ELR (cell line): ENCODE data around the gene PCBD1.

Experiments used
- DNase-seq: peaks from one replicate; pipeline ENCODE4 v3.0.0-alpha.2; 2015; ENCODE audit warnings: low read depth

Gene PCBD1

DNA sequence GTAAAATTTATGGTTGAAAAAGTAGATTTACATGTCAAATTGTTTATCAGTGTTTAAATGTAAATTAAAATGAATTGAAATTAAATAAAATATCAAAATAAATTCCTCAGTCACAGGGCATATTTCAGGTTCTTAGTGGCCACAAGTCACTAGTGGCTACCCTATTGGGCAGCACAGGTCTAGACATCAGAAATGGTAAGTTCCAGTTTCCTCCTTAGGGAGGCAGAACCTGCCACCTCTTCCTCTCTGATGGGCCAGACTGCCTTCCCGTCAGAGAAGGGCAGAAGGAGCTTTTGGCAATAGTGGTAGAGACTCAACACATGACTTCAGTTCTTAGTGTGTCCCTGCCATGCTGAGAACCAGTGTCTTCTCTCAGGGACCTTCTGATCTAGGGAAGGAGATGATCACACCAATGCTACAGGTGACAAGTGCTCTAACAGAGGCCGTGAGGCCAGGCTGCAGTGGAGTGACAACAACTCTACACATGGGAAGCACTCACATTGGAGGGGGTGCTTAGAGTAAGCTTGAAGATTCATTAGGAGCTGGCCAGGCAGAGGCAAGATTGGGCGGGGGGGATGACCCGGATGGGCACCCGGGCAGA lies 14.4 kb upstream of the PCBD1 start:
- peak; percentile 26 for DNase-seq

DNA sequence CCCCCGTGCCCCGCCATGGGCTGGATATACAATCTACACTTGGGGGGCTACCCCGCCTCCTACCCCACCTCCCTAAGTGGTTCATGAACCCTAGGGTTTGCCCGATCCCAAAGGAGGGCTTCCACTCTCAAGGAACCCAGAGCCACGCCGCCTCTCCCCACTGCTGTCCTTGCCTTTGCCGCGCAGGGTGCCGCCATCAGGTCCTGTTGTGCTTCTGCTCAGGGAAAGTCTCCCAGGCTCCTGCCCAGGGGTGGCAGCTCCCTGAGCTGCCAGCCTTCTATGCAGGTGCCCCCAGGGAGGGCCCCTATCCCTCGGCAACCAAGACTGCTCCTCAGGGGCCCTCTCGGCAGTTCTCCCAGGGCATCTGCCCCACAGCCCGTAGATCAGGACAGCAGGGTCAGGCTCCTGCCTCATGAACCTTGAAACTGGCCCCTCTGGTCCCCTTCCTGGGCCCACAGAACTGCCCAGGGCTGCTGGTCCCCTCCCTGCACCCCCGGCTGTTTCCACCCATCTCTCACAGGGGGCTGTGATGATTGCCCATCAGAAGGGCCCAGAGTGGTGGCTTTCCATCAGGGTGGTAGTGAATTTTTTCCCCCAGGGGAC lies 13.0 kb upstream of the PCBD1 start:
- DNase-seq = no peak

DNA sequence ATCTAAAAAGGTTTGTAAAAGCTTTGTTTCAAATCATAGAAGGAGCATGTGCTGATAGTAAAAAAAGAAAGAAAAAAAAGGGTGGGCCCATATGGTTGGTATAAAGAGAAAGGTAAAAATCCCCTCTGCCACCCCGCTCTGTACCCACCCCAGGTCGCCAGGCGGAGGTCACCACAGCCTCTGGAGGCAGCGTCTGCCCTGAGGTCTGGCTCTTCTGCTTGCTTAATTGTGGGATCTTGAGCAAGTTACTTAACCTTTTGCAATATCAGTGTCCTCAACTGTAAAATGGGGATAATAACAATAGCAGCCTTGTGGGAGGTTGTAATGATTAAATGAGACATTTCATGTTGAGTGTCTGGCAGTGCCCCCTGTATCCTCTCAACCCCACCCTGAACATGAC lies 10.7 kb upstream of the PCBD1 start:
- DNase-seq = no peak

DNA sequence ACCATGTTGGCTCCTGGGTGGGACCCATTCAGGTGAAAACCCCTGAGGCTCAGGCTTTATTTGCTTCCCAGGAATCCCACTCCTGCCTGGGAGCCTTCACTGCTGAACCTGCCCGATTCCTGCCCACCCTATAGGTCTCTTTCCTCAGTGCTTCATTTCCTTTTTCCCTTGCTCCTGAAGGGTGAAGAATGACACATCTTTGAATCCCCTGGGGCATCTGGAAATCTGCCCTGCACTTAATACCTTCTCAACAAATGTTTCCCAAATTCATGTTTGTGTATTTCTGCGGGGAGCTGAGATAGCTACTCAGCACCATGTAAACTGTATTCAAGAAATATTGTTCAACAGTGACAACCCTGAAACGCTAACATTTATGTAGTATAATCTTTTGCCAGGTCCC lies 10.3 kb upstream of the PCBD1 start:
- peak; percentile 53 for DNase-seq

DNA sequence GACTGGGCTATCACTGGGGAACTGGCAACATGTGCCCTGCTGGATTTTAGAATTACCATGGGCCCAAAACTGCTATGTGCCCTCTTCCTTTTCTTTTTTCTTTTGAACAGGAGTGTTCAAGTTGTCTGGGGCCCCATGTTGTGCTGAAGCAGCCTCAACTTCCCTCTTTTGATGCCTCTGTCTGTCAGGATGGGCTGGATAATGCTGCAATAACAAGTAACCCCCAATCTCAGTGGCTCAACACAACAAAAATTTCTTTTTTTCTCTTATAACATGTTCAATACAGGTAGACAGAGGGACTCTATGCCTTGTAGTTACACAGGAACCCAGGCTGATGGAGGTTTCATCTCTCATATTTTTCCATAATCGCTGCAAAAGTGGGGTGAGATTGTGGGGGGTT lies 8.2 kb upstream of the PCBD1 start:
- DNase-seq = no peak

DNA sequence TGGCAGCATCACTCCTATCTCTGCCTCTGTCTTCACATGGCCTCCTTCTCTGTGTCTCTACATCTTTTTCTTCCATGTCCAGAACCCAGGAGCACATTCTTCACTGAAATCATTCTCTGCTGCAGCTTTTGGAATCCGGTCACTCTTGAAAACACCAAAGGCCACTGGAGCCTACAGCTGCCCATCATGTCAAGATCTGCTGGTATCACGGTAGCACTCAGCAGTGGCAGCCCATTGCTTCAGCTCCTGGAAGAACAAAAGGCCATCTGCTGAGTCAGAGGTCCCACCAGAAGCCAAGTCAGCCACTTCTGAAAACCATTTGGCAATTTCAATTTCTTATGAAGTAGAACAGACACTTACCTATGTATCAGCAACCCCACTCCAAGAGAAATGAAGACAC lies 6.1 kb upstream of the PCBD1 start:
- no peak for DNase-seq

DNA sequence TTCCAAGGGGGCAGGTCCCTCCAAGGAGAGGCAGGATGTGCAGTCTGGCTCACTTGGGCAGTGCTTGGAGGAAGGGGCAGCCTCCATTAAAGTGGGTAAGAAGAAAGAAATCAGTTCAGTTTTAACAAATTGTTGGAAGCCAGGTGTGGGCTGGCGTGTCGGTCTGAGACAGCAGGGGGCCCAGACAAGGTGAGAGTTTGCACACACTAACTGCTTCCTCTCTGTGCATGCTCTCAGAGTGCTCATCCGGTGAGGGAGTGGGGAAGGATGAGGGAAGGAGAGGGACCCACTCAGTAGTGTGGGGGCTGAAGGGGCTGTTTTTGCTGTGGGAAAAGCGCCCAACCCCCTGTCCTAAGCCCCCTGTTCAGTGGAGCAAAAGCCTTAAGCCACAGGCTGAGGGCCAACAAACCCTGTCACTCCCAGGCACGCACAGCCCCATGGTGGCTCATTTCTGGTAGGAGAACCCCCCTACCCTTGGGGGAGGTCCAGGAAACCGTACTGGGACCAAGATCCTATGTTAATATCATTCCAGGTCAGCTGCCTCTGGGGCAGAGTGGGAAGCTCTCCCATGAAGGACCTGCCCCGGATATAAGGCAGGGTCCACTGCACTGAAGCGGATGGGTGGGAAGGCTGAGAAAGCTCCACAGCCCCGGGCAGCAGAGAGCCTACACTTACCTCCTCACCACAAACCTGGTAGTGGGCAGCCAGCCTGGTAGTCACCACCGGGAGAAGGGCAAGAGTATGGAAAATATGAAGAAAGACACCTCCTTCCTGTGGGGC lies 5.1 kb upstream of the PCBD1 start:
- no peak for DNase-seq

DNA sequence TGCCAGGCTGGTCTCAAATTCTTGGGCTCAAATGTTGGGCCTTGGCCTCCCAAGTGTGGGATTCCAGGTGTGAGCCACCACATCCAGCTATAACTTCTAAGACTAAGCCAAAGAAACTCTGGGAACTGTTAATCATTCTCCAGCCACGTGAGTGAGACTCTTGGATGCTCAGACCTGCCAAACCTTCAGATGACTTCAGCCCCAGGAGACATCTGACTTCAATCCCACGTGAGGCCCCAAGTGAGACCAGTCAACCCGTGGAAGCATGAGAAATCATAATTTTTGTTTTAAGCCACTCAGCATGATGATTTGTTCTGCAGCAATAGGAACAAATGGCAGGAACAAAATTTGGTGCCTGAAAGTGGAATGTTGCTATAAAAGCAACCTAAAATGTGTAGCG lies 4.3 kb upstream of the PCBD1 start:
- no peak for DNase-seq

DNA sequence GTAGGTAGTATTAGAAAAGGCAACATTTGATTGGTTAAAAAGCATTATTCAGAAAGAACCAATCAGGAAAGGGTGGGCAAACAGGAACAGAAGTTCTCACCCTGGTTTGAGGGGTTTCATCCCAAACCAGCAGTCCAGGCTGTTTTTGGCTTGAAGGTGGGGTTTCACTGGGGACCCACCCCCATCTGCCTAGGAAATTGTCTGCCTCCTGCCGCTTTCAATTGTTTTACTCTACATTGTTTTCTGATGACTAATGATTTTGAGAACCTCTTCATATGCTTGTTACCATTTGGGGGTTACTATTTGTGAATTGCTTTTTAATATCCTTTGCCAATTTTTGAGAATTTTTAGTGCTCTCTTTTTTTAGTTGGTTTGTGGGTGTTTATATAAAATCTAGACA lies 3.3 kb upstream of the PCBD1 start:
- DNase-seq = peak; percentile 34

DNA sequence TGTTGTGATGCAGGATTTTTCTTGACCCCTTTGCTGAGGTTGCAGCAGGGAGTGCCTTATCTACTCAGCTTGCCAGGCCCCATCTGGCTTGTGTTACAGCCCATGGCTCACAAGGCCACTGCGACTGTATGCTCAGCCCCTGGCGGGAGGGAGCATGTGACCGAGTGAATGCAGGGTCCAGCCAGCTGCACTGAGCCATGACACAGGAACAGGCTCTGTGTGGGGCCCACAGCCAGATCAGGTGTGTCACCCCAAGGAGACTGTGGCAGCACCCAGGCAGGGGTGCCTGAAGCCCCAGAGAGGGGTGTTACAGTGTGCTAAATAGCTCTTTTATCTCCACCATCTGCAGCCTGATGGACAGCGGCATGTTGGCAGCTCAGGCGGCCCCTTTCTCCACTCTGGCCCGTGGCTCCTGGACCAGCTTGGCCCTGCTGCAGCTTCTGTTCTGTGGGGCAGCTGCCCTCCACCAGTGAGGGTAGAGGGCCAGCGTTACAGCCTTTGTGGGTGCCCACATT lies 2.6 kb upstream of the PCBD1 start:
- no peak for DNase-seq

DNA sequence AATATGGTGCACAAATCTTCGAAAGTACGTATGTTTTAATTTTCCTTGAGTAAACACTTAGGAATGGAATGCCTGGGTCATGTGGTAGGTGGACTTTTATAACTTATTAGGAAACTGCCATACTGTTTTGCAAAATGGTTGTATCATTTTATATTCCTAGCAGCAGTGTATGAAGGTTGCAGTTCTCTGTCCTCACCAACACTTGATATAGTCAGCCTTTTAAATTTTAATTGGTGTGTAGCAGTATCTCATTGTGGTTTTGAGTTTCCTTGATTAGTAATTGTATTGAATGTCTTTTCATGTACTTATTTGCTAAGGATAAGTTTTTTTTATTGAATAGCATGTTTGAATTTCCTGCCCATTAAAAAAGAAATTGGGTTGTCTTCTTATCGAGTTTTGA lies 926 bp upstream of the PCBD1 start:
- peak; percentile 19 for DNase-seq

DNA sequence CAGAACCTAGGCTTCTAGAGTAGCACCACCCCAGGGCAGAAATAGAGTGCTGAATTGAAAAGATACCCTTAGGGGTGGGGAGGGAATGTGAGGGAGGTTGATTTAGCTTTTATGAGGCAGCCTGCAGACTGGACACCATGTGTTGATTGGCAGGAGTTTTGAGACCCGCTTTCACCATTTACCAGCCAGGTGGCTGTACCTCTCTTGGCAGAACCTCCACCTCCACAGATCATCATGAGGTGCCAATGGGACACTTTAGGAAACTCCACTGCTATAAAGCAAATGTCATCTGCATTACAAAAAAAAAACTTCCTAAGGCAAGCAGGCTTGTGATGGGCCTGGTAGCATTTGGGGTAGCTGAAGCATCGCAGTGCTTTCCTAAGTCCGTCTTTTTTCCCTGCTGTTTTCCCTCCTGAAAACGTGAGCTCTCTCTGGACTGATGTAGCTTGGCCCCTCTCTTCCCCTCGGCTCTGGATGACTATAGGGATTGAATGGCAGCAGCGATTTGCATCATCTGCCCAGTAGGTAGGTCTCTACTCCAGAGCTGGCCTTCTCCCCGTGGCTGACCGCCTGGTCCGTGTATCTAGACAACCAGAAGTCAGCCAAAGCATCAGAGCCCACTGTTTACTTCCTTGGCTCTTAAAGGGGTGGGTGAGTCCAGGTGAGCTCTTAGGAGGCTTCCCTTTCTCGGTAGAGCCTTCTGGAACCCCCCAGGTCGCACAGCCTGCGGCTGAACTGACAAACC lies 1.3 kb downstream of the PCBD1 start:
- DNase-seq = no peak

DNA sequence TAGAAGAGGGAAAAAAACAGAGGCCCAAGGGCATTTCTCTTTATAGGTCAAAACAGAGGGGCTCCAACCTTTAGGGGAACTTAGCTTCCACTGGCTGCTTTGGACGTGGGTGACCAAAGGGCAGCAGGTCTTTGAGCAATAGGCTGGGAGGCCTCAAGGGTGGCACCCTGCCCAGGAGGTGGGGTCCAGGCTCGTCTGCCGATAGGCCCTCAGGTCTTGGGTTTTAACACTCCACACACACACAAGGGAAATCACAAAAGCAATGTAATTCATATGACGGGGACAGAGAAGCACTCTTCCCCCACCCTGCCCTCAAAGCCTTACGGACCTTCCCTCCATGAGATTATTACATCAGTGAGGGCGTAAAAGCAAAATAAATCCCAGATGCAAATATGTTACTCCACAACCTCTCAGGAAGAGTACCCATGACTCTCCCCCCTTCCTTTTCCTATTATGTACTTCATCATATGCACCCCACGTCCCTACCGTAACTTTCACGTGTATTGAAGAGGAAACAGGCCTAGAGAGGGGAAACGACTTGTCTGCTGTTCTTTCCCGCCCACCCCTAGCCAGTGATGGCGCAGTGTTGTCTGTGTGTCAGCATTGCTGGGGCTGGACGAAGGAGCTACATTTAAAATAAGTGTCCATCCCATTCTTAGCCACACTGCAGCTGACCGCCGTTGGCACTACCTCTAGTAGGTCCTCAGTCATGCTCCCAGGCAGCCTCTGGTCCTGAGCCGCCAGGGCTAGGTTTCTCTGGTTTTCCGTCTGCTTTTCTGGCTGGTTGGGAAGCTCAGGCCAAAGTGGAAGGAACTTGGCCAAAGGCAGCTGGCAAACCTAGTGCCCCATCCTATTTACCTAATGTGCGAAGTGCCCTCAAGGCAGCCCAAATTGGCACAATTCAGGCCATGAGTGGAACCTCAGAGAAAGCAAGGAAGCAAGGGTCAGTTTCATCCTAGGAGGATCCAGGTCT lies 2.1 kb downstream of the PCBD1 start:
- DNase-seq = no peak

DNA sequence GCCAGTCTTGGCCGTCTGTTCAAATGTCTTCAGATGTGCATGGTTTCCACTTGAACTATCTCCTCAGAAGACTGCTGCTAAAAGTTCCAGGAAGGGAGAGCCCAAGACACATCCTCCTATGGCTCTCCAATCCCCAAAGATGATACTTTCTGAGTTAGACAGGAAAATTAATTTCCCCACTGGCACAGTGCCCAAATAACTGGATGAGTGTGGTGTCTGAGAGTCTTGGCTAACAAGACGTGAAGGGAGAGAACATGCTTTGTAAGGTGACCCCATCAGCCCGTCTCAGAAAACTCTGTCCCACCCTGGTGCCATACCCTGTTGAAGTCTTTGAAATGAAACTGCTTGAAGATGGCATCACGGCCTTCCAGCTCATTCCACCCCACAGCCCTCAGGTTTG lies 2.9 kb downstream of the PCBD1 start:
- DNase-seq = no peak

DNA sequence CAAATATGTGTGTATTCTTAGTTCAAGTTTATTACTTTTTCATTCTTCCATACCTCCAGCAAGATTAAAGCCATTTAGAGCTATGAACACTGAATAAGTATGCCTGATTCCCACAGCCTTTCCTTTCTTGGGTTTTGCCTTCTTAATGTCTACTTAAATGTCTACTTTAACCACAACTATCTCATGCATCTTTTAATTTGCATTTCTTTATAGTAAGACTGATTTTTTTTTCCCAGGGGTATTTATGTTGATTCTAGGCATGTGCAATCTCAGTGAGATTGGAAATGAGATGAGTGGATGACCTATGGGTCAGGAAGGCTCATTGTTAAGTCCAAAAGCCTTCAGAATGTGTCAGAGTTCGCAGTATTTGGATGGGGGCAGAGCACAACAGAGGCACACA lies 3.6 kb downstream of the PCBD1 start:
- DNase-seq = no peak

DNA sequence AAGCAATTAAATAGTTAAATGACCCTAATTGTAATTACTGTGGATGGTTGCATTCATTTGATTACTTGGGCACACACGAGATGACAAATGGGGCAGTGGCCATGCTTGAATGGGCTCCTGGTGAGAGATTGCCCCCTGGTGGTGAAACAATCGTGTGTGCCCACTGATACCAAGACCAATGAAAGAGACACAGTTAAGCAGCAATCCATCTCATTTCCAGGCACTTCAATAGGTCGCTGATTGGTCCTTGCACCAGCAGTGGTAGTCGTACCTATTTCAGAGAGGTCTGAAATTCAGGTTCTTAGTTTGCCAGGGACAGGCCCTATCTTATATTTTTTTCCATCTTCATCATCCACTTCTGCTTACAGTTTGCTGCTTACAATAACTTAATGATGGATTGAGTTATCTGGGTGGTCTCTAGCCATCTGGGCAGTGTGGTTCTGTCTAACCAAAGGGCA lies 8.3 kb downstream of the PCBD1 start:
- DNase-seq = peak; percentile 82

DNA sequence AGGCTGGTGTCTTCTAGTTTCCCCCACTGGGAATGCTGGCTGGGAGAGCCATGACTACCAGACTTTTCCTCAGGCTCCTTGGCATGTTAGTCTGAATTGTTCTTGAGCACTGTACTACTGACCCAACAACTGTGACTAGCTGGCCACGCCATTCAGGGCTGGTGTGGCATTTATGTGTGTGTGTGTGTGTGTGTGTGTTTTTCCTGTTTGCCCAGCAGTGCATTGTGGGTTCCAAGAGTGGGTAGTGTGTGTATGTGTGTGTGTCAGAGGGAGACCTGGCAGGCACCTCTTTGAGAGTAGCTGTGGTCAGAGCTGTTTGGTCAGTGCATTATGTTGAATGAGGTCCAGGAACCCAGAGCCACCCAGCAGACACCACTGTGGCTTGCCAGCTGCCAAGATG lies 9.2 kb downstream of the PCBD1 start:
- DNase-seq = no peak

DNA sequence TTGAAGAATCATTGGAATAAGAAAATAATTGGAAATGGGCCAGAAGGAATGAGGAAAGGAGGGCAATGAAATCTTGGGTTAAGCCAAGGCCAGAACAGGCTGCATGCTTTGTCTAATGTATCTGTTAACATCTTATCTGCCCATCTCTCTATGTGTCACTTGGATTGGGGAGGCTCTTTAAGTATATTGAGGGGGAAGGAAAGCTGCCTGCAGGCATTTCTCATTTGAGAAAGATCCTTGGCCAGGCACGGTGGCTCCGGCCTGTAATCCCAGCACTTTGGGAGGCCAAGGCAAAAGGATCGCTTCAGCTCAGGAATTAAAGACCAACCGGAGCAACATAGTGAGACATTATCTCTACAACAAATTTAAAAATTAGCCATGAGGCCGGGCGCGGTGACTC lies 14.3 kb downstream of the PCBD1 start:
- no peak for DNase-seq

DNA sequence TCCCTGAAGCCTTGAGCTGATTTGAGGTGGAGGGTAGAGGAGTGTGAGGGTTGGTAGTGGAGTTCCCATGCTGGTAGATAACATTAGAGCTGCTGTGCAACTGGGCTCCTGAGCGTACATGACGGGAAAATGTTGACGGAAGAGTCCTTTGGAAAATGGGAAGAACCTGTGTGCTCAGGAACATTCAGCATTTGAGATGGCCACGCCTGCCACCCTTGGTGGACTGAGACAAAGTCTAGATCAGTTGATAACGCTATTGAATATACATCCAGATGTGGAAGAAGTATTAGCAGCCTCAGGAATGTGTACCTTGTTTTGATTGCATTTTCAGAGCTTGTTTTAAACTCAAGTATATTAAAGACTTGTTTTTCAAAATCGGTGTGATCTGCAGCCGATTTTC lies 16.1 kb downstream of the PCBD1 start:
- DNase-seq = no peak

DNA sequence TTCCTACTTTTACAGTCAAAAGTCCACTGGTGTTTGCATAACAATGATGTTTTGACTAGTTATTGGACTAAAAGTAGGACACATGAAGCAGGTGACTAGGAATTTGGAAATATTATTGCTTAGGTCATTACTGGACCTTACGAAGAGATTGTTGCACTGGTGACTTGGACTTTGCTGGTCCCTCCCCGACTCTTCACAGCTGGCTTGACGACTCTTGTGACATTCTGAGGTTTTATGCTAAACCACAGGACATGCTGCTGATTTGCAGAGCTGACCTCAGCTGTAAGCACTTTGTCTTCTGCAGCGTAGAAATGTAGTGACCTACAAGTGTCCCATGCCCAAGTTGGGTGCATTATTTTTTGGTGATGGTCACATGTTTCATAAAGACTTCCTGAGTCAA lies 21.9 kb downstream of the PCBD1 start:
- no peak for DNase-seq

DNA sequence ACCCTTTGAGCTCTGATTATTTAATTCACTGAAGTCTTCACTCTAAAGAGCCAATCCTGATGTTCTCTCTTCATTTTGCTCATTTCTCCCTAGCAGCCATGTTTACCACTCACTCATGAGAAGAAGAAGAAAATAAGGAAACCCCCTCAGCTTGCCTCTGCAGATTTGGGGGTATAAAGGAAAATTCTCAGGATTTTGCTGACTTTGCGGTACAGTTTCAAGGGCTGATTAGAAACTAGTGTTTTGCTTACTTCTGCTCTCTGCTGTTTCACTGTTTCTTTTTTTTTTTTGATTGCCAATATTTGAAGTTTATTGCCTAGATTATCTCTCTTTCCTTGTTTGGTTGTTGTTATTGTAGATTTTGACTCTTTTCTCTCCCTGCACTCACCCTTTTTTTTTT lies 23.4 kb downstream of the PCBD1 start:
- no peak for DNase-seq
